Measurements from ENCODE around the gene REEP5. TPM values are rescaled to one million over a fixed set of nuclear protein-coding genes. Genes with fewer than 3 reads are reported as not detected.

REEP5 gene
- polyA plus RNA-seq, 3 donors, result 83.6 to 200 (median 193) TPM

DNA sequence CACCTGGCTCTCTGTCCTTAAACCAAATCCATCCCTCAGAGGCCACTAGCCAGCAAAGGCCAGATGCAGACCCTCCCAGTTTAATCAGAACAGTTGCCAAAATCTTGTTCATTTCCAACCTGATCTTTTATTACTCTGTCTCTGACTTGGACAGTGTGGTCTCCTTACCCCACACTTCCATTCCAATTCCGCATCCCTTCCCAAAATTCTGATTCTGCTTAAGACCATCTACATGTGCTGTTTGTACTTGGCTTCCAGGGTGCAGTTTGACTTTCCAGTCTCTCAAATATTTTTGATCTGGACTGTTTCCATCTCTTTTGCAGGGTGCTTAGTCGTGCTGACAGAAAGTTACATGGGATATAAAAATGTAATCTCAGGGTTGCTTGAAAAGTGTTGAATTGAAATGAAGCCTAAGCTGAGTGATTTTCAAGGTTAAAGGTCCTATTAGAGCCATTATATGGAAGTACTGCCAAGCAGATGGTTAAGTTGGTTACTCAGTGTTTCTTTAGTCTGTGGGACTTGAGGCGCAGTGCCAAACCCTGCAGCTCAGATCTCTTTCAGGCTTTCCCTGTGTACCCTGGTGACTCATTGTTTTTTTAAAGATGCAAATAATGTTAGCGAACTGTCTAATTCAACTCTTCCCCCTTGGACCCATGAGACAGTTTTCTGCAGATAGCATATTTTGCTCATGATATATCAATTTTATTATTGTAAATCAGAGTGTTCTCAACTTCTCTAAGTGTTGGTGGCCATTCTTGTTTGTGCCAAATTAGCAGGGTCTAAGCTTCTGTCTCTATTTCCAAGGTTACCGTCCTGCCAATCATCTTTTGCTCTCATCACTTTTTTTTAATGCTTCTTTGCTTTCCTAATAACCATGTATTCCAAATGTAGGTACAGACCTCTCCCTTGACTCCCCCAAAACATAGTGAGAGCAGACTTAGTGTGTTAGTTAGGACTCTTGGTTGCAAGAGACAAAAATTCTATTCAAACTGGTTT is 36.4 kb upstream of the REEP5 start:
- Histone ChIP-seq H3K4me3 (replicated peaks in 1 of 3; ENCODE audit: low read depth in 2 of 3, low read length in 3 of 3) (no peak overlapping the region), H3K79me2 (ENCODE audit: insufficient read depth, low read length) (no peaks in the 10 kb centered on the region), H3K9me3 (replicated peaks in 1 of 2; ENCODE audit: control insufficient read depth in 1 of 2, insufficient read depth in 1 of 2, low read length in 2 of 2) (no peaks in the 10 kb centered on the region), H3K9ac (ENCODE audit: insufficient read depth, low read length, poor library complexity, severe bottlenecking) (no peak overlapping the region), H3K36me3 (replicated peaks in 1 of 2; ENCODE audit: control insufficient read depth in 1 of 2, insufficient read depth in 2 of 2, low read length in 2 of 2) (no peaks in the 10 kb centered on the region), H3K27me3 (ENCODE audit: control insufficient read depth in 2 of 2, insufficient read depth in 2 of 2, low read length in 2 of 2) (peaks cover 0 to 2% of the 10 kb centered on the region in 2 donors), H3K27ac (ENCODE audit: low read depth in 1 of 2, low read length in 2 of 2) (no peak overlapping the region), H4K20me1 (ENCODE audit: insufficient read depth, low read length) (no peaks in the 10 kb centered on the region), H2AFZ (ENCODE audit: insufficient read depth, low read depth, low read length, poor library complexity, severe bottlenecking) (no peak overlapping the region), H3K4me1 (ENCODE audit: control insufficient read depth in 1 of 2, insufficient read depth in 2 of 2, low read length in 2 of 2) (peaks cover 23 to 33% of the 10 kb centered on the region in 2 donors), H3K4me2 (replicated peaks; ENCODE audit: extremely low read depth, low read length, poor library complexity, severe bottlenecking) (no peak overlapping the region)
- WGBS (ENCODE audit: insufficient coverage), result 100% methylated on average over 1 of the region's 5 CpGs
- Mint-ChIP-seq H3K27me3 (ENCODE audit: low read depth in 3 of 3) (peaks cover 2 to 10% (median 5%) of the 10 kb centered on the region in 3 donors), H3K4me3 (no peak overlapping the region), H3K36me3 (no peaks in the 10 kb centered on the region), H3K27ac (peak overlapping the region in 2 of 7 donors; percentile 2 to 4), H3K4me1 (peaks cover 33% of the 10 kb centered on the region), H3K9me3 (peaks cover 0 to 10% (median 4%) of the 10 kb centered on the region in 7 donors)
- intact Hi-C loops (cut with micrococcal nuclease), result no loop called here
- DNase-seq, result peak; percentile 20 to 42 (median 25)
- TF ChIP-seq CTCF (IDR thresholded peaks at IDR 0.05), result no peak

DNA sequence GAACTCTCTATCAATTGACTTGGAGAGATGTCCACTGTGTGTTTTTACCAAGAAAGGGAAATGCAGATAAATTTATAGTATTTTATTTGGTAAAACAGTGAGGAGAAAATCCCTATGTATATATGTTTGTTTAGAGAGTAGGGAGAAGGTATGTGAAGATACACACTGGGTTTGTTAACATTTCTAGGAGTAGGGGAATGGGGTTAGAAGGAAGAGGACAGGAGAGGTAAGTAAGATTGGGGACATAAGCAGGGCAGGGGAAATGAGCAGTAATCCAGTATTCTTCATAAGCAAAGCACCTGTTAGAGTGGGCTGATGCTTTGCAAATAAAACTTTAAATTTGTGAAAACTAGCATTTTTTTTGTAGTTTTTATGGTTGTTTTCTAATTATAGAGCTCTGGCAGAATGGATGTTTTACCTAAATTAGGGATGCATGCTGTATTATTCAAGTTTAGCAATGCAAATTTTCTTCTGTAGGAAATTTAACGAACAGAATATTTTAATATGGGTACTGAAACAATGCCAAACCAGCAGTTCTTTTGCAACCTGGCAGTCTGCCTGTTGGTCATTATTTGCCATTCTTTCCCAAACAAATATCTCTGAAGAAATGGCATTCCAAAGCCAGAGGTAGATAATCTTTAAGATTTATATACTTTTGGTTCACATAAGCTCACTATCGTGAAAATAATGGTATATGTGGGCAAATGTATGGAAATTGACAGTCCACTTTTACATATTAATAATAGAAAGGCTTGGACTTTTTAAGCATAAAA is 35.2 kb upstream of the REEP5 start:
- no peak for TF ChIP-seq CTCF (IDR thresholded peaks at IDR 0.05)
- Mint-ChIP-seq H3K36me3 (no peaks in the 10 kb centered on the region), H3K4me3 (no peak overlapping the region), H3K9me3 (peaks cover 0 to 10% (median 4%) of the 10 kb centered on the region in 7 donors), H3K4me1 (peaks cover 27% of the 10 kb centered on the region), H3K27ac (no peak overlapping the region), H3K27me3 (ENCODE audit: low read depth in 3 of 3) (peaks cover 6 to 19% (median 13%) of the 10 kb centered on the region in 3 donors)
- H2AFZ ChIP-seq (ENCODE audit: insufficient read depth, low read depth, low read length, poor library complexity, severe bottlenecking), result no peak overlapping the region
- peaks cover 3 to 4% of the 10 kb centered on the region in 2 donors for H3K27me3 ChIP-seq (ENCODE audit: control insufficient read depth in 2 of 2, insufficient read depth in 2 of 2, low read length in 2 of 2)
- DNase-seq, result no peak
- H3K27ac ChIP-seq (ENCODE audit: low read depth in 1 of 2, low read length in 2 of 2), result no peak overlapping the region
- no peaks in the 10 kb centered on the region for H3K36me3 ChIP-seq (replicated peaks in 1 of 2; ENCODE audit: control insufficient read depth in 1 of 2, insufficient read depth in 2 of 2, low read length in 2 of 2)
- no peaks in the 10 kb centered on the region for H4K20me1 ChIP-seq (ENCODE audit: insufficient read depth, low read length)
- H3K4me2 ChIP-seq (replicated peaks; ENCODE audit: extremely low read depth, low read length, poor library complexity, severe bottlenecking), result no peak overlapping the region
- no peak overlapping the region for H3K4me3 ChIP-seq (replicated peaks in 1 of 3; ENCODE audit: low read depth in 2 of 3, low read length in 3 of 3)
- intact Hi-C loops (cut with micrococcal nuclease), result no loop called here
- peaks cover 17 to 26% of the 10 kb centered on the region in 2 donors for H3K4me1 ChIP-seq (ENCODE audit: control insufficient read depth in 1 of 2, insufficient read depth in 2 of 2, low read length in 2 of 2)
- no CpG with 5 or more reads among the region's 2 CpGs for WGBS (ENCODE audit: insufficient coverage)
- no peaks in the 10 kb centered on the region for H3K79me2 ChIP-seq (ENCODE audit: insufficient read depth, low read length)
- H3K9me3 ChIP-seq (replicated peaks in 1 of 2; ENCODE audit: control insufficient read depth in 1 of 2, insufficient read depth in 1 of 2, low read length in 2 of 2), result no peaks in the 10 kb centered on the region
- H3K9ac ChIP-seq (ENCODE audit: insufficient read depth, low read length, poor library complexity, severe bottlenecking), result no peak overlapping the region

All from CD14-positive monocyte (primary cell).